ENCODE data around the gene HPSE2. TPM values are rescaled to one million over a fixed set of nuclear protein-coding genes. Genes with fewer than 3 reads are reported as not detected.

The HPSE2 gene
- total RNA-seq, 2 experiments from 2014 or later = not detected

DNA sequence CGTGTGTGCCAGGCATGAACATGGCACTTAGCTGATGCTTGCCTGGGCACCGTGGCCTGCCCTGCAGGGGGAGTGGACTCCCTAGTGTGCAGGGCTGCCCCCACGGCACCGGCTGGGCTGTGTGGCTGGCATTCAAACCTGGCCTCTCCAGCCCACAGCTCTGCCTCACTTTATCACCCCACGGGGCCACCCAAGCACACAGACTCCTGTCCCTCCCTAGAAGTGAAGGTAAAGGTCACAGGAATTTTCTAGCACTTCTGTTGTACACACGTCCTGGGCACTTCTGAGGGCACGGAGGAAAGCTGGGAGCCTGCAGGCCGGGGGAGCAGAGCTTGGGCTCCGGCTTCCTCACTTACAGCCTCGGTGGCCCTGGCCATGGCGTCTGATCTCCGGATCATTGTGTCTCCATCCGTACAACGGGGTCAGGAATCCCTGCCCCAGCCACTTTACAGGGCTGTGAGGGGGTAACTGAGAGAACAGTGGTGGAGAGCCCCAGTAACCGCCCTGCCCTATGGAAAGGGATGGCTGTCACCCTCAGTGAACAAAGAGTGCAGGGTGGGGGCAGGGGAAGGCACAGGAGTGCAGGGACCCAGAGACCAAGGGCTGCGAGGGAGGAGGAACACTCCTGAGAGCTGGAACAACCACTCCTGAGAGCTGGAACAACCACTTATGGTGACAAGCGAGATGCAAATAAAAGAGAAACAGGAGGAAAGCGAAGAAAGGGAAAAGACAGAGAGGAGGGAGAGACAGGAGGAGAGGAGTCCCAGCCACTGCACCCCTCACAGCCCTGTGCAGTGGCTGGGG lies 816.8 kb downstream of the HPSE2 start:
- H3K4me1 Mint-ChIP-seq (ENCODE audit: low read depth) = peaks cover 15% of the 10 kb centered on the region
- TF ChIP-seq, protein P1, sequence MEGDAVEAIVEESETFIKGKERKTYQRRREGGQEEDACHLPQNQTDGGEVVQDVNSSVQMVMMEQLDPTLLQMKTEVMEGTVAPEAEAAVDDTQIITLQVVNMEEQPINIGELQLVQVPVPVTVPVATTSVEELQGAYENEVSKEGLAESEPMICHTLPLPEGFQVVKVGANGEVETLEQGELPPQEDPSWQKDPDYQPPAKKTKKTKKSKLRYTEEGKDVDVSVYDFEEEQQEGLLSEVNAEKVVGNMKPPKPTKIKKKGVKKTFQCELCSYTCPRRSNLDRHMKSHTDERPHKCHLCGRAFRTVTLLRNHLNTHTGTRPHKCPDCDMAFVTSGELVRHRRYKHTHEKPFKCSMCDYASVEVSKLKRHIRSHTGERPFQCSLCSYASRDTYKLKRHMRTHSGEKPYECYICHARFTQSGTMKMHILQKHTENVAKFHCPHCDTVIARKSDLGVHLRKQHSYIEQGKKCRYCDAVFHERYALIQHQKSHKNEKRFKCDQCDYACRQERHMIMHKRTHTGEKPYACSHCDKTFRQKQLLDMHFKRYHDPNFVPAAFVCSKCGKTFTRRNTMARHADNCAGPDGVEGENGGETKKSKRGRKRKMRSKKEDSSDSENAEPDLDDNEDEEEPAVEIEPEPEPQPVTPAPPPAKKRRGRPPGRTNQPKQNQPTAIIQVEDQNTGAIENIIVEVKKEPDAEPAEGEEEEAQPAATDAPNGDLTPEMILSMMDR (IDR thresholded peaks at IDR 0.05) = no peak
- DNase-seq = peak in 1 of 14 experiments; percentile 5

DNA sequence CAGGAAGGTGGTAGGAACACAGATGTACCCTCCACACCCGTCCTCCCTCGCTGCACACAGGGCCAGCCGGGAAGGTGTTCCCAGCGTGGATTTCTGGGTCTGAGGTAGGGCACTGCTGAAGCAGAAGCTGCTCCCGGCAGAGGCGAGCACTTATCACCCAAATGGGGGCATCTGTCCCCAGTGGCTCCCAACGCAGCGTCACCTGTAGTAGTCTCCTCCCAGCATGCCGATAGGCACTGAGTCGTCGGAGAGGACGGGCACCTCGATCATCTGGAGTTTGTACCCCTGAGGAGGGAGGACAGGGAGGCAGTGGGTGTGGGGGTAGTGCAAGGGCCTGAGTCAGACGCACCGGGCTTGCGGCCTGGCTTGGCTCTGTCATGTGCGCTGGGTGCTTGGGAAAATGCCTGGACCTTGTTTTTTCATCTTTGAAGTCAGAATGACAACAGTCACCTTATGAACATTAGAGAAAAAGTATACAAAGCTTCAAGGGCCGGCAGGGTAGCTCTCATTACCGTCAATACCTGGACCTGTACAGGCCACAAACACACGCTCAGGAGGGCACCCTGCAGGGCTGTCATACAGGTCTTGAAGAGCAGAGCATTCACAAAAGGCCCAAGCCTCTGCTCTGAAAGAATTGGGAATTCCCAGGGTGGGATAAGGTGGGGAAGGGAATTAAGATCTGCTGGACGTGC lies 817.5 kb downstream of the HPSE2 start:
- Histone ChIP-seq H3K4me1 (ENCODE audit: insufficient read depth, low read length) (peaks cover 17% of the 10 kb centered on the region), H3K27ac (ENCODE audit: low read depth in 1 of 2, low read length in 2 of 2) (no peak overlapping the region), H3K36me3 (ENCODE audit: insufficient read depth, low read length) (peaks cover 34% of the 10 kb centered on the region), H3K27me3 (ENCODE audit: control insufficient read depth in 1 of 2, insufficient read depth in 2 of 2, low read length in 2 of 2) (no peaks in the 10 kb centered on the region), H3K9me3 (ENCODE audit: control insufficient read depth in 1 of 2, insufficient read depth in 1 of 2, low read length in 2 of 2) (no peaks in the 10 kb centered on the region), H3K4me3 (ENCODE audit: low read length) (no peak overlapping the region)
- Mint-ChIP-seq H3K36me3 (ENCODE audit: low read depth) (peaks cover 65% of the 10 kb centered on the region), H3K27me3 (no peaks in the 10 kb centered on the region), H3K4me3 (no peak overlapping the region), H3K27ac (no peak overlapping the region), H3K4me1 (ENCODE audit: low read depth) (peaks cover 18% of the 10 kb centered on the region), H3K9me3 (no peaks in the 10 kb centered on the region)
- DNase-seq (peak in 1 of 14 experiments; percentile 6), ATAC-seq (ENCODE audit: poor library complexity) (no peak)
- TF ChIP-seq, protein P1 (IDR thresholded peaks at IDR 0.05) = no peak
- intact Hi-C loops (cut with DNase I, micrococcal nuclease) = no loop called here
- POLR2A ChIA-PET = no interaction called here
- CTCF ChIA-PET = no interaction called here

More for the DNA sequence above, 816.8 kb downstream of the HPSE2 start:
- Histone ChIP-seq H3K27me3 (ENCODE audit: control insufficient read depth in 1 of 2, insufficient read depth in 2 of 2, low read length in 2 of 2) (no peaks in the 10 kb centered on the region), H3K4me1 (ENCODE audit: insufficient read depth, low read length) (peaks cover 17% of the 10 kb centered on the region), H3K9me3 (ENCODE audit: control insufficient read depth in 1 of 2, insufficient read depth in 1 of 2, low read length in 2 of 2) (no peaks in the 10 kb centered on the region), H3K36me3 (ENCODE audit: insufficient read depth, low read length) (peaks cover 38% of the 10 kb centered on the region), H3K27ac (ENCODE audit: low read depth in 1 of 2, low read length in 2 of 2) (no peak overlapping the region), H3K4me3 (ENCODE audit: low read length) (no peak overlapping the region)
- peaks cover 70% of the 10 kb centered on the region for H3K36me3 Mint-ChIP-seq (ENCODE audit: low read depth)
- no peak for ATAC-seq (ENCODE audit: poor library complexity)
- intact Hi-C loops (cut with DNase I, micrococcal nuclease) = no loop called here
- ChIA-PET CTCF (no interaction called here), POLR2A (no interaction called here)
- no peak overlapping the region for H3K27ac Mint-ChIP-seq
- H3K4me3 Mint-ChIP-seq = no peak overlapping the region
- no peaks in the 10 kb centered on the region for H3K27me3 Mint-ChIP-seq
- H3K9me3 Mint-ChIP-seq = no peaks in the 10 kb centered on the region

DNA sequence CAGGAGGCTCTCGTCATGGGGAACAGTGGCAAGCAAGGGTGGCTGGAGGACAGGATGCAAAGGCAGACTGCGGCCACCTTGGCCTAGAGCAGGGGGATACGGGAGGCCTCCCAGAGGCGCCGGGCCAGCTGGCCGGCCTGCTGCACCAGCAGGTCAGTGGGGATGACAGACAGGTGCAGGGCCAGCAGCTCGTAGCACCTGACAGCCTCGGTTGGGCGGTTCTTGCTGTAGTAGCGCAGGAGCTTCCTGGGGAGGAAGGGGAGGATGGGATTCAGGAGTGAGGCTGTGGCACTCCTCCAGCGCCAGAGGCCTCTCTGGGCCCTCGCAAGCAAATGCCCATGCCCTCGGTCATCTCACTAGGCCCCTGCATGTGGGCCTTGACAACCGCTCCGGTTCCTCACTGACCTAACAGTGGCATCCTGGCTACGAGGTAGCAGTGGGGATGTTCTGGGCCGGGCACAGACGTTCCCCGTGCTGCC lies 818.1 kb downstream of the HPSE2 start:
- H3K4me3 Mint-ChIP-seq = no peak overlapping the region
- ChIA-PET POLR2A (no interaction called here), CTCF (no interaction called here)
- no peaks in the 10 kb centered on the region for H3K9me3 ChIP-seq (ENCODE audit: control insufficient read depth in 1 of 2, insufficient read depth in 1 of 2, low read length in 2 of 2)
- H3K27me3 ChIP-seq (ENCODE audit: control insufficient read depth in 1 of 2, insufficient read depth in 2 of 2, low read length in 2 of 2) = no peaks in the 10 kb centered on the region
- intact Hi-C loops (cut with DNase I, micrococcal nuclease) = no loop called here
- no peaks in the 10 kb centered on the region for H3K27me3 Mint-ChIP-seq
- H3K4me1 Mint-ChIP-seq (ENCODE audit: low read depth) = peaks cover 24% of the 10 kb centered on the region
- H3K36me3 Mint-ChIP-seq (ENCODE audit: low read depth) = peaks cover 59% of the 10 kb centered on the region
- no peak for ATAC-seq (ENCODE audit: poor library complexity)
- H3K4me1 ChIP-seq (ENCODE audit: insufficient read depth, low read length) = peaks cover 17% of the 10 kb centered on the region
- no peaks in the 10 kb centered on the region for H3K9me3 Mint-ChIP-seq
- TF ChIP-seq, protein P1 (IDR thresholded peaks at IDR 0.05) = no peak
- H3K27ac ChIP-seq (ENCODE audit: low read depth in 1 of 2, low read length in 2 of 2) = no peak overlapping the region
- no peak overlapping the region for H3K27ac Mint-ChIP-seq
- H3K4me3 ChIP-seq (ENCODE audit: low read length) = no peak overlapping the region
- peaks cover 32% of the 10 kb centered on the region for H3K36me3 ChIP-seq (ENCODE audit: insufficient read depth, low read length)
- peak in 1 of 14 experiments; percentile 7 for DNase-seq

Data from CD4-positive, alpha-beta T cell (primary cell).